ENCODE data around the gene SLC35B4.

Gene SLC35B4

DNA sequence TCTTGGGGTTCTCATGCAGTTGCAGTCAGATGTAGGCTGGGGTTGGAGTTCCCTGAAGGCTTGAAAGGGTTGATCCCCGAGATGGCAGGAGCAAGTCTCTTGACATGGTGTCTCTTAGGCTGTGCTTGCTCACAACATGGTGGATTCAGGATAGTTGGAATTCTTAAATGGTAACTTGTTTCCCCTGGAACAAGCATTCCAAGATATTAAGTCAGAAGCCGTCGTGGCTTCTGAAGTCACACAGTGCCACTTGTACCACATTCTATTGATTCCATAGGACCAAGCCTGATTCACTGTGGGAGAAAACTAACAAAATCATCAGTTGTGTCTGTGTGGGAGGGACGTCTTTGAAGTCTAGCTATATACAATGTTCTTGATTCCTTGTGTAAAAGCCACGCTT is 3.5 kb upstream of the SLC35B4 start:
- TF ChIP-seq, protein P1, sequence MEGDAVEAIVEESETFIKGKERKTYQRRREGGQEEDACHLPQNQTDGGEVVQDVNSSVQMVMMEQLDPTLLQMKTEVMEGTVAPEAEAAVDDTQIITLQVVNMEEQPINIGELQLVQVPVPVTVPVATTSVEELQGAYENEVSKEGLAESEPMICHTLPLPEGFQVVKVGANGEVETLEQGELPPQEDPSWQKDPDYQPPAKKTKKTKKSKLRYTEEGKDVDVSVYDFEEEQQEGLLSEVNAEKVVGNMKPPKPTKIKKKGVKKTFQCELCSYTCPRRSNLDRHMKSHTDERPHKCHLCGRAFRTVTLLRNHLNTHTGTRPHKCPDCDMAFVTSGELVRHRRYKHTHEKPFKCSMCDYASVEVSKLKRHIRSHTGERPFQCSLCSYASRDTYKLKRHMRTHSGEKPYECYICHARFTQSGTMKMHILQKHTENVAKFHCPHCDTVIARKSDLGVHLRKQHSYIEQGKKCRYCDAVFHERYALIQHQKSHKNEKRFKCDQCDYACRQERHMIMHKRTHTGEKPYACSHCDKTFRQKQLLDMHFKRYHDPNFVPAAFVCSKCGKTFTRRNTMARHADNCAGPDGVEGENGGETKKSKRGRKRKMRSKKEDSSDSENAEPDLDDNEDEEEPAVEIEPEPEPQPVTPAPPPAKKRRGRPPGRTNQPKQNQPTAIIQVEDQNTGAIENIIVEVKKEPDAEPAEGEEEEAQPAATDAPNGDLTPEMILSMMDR (IDR thresholded peaks at IDR 0.05; ENCODE audit: insufficient read depth, missing control alignments): no peak
- FAIRE-seq (no peak), DNase-seq (ENCODE audit: insufficient read length, low spot score) (no peak)

DNA sequence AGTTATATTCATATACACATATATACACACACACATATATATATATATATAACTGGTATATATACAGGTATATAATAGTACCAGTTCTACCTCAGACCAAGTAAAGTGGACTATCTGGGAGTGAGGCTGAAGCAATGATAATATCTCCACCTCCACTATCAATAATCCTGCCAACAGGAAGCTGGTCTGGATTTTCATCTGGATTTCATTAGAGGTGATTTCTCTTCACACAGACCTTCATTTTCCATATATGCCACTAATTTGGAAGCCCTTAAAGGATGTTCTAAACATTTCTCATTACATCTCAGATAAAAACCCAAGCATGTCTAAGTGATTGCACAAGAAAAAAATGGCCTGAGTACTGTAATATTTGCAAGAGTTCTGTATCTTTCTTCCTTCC is 1.7 kb upstream of the SLC35B4 start:
- no peak for DNase-seq (ENCODE audit: insufficient read length, low spot score)
- TF ChIP-seq, protein P1 (IDR thresholded peaks at IDR 0.05; ENCODE audit: insufficient read depth, missing control alignments): no peak
- FAIRE-seq: no peak

DNA sequence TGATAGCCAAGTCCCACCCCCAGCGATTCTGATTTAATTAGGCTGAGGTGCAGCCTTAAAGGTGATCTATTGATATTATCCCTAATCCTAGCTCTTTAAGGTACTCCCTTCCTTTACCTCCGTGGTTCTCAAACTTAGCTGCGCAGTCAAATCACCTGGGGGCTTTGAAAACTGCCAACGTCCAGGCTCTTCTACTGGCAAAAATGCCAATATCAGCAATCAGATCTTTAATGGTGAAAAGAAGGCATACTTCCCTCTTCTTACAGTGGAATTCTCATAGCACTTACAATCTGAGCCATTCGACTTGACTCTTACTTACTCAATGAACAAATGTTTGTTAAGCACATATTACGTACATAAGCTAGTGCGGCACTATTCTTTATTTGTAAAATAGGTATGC is 704 bp upstream of the SLC35B4 start:
- FAIRE-seq (no peak), DNase-seq (ENCODE audit: insufficient read length, low spot score) (no peak)
- TF ChIP-seq, protein P1 (IDR thresholded peaks at IDR 0.05; ENCODE audit: insufficient read depth, missing control alignments): no peak

DNA sequence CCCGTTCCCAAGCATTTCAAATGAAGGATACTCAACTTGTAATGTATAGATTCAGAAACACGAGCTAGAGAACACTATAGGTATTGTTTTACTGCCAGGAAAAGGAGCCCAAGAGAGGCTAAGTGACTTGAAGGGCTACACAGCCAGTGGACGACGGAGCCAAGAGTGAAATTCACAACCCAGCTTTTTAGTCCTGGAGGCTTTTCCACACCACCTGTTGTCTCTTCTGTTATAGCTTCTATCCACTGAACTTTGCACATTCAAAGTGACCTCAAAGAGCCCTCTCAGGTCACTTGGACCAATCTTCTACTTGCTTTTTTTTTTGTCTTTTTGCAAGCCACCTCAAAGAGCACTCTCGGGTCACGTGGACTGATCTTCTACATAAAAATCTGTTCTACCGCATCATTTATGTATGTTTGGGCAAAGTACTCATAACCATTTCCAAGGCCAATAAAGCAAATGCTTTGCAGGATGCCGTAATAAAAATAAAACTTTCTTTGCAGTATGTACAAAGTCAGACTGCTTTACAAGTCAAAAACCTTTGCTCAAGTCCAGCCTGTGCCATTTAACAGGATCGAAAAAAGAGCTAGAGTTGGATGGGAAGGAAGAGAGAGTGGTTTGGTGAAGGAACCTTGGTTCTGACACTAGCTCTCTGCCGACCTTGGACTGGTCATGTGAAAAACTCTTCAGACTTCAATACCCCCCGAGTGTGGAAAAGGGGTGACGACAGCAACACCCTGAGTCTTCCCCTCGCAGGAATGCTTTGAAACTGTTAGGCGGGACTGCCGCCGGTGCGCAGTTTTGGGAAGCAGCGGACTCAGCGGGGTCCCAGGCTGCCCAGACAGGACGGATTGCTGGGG is 821 bp downstream of the SLC35B4 start:
- DNase-seq (ENCODE audit: insufficient read length, low spot score) (no peak), FAIRE-seq (no peak)
- TF ChIP-seq, protein P1 (IDR thresholded peaks at IDR 0.05; ENCODE audit: insufficient read depth, missing control alignments): no peak

DNA sequence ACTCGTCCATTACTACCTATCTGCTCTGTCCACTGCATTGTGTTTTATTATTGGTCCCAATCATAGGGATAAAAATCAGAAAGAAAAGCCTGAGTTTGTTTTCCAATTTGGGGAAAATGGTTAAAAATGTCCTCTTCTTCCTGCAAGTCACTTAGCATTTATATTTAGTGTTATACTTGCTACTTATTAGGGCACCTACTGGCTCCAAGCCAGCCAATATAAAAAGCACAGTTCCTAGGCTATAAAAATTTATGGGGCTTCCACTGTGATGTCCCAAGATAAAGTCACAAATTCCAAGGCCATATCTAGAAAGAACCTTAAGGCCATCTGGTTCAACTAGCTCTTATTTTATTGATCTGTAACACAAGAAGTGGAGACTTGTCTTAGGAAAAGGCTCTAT is 3.2 kb downstream of the SLC35B4 start:
- DNase-seq (ENCODE audit: insufficient read length, low spot score) (no peak), FAIRE-seq (no peak)
- TF ChIP-seq, protein P1 (IDR thresholded peaks at IDR 0.05; ENCODE audit: insufficient read depth, missing control alignments): no peak

DNA sequence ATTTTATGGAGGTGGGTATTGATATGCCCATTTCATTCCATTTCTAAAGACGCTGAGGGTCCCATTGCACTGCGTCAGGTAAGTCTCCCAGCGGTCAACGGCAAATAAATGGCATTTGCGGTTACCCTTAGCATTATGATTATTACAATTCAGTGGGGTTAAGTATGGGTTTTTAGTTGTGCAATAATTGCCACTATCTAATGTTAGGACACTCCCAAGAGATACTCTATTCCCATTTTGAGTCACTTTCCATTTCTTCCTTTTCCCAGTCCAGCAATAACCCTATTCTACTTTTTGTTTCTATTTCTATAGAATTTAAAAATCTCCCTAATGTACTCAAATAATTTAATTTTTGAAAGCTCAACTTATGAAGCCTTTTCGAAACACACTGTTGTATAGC is 4.0 kb downstream of the SLC35B4 start:
- FAIRE-seq (no peak), DNase-seq (ENCODE audit: insufficient read length, low spot score) (no peak)
- TF ChIP-seq, protein P1 (IDR thresholded peaks at IDR 0.05; ENCODE audit: insufficient read depth, missing control alignments): no peak

DNA sequence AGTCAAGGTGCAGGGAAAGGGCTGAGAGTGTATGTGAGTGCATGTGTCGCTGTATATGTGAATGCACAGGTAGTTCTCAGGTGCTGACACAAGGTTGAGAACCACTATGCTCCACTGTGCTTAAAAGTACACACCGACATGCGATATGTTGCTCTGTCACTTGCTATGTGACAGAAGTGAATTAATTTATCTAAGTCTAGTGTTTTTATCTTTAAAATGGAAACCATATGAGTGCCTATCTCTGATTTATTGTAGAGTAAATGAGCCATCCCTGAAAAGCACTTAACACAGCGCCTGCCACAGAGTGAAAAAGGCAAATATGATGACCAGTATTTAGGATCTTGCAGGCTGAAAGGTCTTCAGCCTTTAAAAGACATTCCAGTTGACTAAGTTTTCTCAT is 4.9 kb downstream of the SLC35B4 start:
- DNase-seq (ENCODE audit: insufficient read length, low spot score) (no peak), FAIRE-seq (no peak)
- TF ChIP-seq, protein P1 (IDR thresholded peaks at IDR 0.05; ENCODE audit: insufficient read depth, missing control alignments): no peak
